DMS53 treated with DMSO at 0.1 percent for 48 hours (cell line): Measurements from ENCODE around the gene ANXA6.

Experiments used
- DNase-seq: peaks from one replicate; lab custom pipeline; 2025; ENCODE audit not compliant: unreplicated experiment; lab: John Stamatoyannopoulos, UW

The ANXA6 gene

DNA sequence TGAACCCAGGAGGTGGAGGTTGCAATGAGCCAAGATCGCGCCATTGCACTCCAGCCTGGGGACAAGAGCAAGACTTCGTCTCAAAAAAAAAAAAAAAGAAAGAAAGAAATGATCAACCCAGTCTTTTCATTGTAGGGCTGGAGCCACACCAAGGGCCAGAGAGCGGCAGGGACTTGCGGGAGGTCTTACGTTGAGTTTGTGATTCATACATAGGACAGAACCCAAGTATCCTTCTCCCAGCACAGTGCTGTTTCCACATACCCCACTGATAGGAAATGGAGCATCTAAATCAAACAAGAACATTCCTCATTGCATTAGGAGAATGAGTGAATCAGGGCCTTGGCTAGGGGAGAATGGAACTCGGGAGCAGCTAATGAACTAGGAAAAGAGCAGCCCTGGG is 73.2 kb downstream of the ANXA6 start:
- no peak for DNase-seq

DNA sequence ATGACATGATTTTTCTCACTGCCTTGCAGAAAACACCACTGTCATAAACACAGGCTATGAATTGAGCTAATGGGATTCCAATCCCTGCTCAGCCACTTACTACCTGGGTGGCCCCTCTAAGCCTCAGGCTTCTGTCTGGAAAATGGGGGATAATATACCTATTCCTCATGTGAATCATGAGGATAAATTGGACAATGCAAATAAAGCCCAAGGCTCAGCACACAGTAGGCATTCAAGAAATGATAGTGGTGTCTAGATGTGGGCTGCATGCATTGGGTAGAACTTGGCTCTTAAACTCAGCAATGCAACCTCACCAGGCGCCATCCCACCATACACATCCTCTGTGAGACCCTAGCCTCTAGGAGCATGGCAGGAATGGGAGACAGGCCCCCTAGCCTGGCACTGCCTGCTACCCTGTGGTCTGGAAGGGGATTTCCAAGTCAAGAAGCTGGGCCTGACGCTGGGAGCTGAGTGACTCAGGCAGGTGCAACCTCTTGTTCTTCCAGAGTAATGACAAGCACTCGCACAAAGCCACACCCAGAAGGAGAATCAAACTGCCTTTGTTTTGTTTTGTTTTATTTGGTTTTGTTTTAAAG is 74.4 kb downstream of the ANXA6 start:
- DNase-seq, result peak; percentile 31

DNA sequence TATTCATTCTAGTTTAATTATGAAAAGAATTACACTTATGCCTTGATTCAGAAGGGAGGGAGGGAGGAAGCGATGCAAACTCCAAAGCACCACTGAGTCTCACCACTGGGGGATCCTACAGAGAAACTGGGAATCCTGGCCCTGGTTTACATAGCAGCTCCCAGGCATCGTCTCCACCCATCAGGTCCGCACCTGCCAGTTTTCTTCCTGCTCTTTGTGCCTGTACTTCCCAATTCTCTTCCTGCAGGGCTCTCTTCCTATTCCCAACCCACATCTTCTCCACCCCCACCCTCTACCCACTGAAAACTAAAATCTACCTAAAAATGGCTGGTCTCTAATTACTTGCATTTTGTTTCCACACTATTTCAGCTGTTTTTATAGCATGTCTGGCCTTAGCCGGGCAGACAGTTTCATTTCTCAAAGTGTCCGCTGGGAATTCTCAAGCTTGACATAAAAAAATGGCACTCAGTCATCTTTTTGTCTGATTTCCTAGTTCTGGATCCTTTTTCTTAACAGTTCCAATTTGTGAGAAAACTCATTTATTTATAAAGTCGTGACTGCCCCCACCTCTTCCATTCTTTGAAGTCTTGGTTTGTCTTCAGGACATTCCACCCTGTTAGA is 75.2 kb downstream of the ANXA6 start:
- peak; percentile 12 for DNase-seq

DNA sequence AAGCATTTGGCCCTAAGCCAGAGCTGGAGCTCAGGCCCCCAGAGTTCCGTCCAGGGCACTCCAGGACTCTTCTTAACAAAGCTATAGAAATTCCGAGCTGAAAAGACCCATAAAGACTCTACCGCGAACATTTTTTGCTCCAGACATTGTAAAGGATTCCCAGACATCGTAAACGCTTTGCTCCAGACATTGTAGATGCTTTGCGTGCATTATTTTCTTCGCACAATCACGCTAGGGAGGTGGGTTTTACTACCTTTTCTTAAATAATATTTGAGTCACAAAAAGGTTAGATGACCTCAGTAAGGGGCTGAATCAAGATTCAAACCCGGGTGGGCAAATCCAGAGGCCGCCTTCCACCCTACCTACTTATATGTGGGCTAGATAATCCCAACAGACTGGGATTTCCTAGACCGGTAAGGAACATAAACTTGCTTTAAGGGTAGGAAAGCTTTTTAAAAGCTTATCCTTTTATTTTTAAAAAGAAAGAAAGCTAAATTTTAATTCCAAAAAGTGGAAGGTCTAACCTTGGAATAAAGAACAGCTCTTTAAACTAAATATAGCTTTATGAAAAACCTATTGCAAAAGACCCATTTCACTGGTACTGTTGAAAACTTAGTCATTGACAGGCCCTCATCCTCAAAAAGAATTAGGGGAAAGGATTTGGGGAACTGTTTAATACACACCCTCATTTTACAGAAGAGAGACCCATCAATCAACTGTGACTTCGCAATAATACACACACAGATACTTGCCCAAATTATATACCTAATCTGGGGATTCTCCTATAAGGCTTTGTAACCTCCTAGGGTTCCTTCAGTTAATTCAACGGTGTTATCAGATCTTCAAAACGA is 75.9 kb downstream of the ANXA6 start:
- peak; percentile 45 for DNase-seq

DNA sequence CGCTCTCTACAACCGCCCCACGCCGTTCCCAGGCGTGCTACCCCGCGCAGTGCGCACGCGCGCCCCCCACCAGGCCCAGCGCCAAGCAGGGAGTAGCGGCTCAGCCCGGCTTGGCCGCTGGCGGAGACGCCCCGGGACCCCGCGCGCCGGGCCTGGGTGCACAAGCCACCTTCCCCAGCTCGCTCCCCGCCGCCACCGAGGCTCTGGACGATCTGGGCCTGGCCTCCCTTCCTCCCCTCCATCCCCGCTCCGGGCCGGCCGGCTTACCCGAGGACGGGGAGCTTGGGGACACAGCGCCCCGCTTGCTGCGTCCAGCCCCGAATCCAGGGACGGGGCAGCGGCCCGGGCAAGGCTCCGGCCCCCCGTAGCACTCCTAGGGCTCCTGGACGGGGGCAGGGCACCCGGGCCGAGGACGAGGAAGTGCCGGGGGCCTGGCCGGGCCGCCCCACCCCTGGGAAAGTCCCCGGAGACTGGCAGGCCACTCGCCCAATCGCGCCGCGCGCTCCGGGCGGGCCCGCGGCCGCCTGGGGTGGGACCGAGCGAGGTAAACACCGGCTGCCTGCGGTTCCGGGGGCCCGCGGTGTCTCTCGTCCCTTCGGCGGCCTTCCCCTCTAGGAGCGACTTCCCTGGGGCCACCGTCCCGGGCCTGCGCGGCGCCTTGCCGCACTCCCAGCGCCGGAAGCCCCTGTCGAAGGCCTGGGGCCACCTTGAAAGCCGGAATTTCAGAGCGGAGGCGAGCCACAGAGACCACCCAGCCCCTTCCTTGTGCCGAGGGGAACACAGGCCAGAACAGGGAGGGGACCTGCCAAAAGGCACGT is 76.8 kb downstream of the ANXA6 start, which contains the start of gene TNIP1:
TSS of gene TNIP1 (minus strand) at position 422 of the 818 bp plus-strand sequence. CDS start 15,939 bp downstream, outside the sequence.
- peak; percentile 70 for DNase-seq

DNA sequence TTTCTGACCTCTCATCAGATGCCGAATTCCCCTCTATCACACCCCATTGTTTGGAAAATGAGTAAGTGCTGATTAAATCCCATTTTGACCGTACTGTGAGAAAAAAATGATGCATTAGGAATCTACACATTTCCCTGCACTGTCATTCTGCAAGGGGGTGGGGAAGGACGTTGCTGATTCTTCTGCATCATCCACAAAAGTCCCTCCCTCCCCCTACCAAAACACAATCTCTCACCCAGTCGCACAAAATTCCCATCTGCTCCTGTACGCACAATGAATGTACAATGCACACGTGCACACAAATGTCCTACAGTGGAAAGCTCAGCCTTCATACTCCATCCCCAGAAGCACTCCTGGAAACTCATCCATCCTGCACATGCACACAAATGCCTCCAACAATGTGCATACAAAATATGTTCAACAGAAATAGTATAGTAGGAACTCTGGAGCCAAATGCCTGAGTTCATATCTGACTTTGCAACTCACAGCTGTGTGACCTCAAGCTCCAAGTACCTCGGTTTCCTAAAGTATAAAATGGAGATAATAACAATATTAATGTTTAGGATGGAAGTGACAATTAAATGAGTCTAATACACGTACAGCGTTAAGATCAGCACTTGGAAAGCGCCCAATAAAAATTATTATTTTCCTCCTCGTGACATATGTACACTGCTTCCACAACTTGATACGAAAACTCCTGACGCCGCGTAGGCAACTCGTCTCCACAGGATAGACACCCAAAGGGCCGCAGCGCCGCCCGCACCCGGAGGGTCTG is 77.6 kb downstream of the ANXA6 start:
- DNase-seq, result no peak

DNA sequence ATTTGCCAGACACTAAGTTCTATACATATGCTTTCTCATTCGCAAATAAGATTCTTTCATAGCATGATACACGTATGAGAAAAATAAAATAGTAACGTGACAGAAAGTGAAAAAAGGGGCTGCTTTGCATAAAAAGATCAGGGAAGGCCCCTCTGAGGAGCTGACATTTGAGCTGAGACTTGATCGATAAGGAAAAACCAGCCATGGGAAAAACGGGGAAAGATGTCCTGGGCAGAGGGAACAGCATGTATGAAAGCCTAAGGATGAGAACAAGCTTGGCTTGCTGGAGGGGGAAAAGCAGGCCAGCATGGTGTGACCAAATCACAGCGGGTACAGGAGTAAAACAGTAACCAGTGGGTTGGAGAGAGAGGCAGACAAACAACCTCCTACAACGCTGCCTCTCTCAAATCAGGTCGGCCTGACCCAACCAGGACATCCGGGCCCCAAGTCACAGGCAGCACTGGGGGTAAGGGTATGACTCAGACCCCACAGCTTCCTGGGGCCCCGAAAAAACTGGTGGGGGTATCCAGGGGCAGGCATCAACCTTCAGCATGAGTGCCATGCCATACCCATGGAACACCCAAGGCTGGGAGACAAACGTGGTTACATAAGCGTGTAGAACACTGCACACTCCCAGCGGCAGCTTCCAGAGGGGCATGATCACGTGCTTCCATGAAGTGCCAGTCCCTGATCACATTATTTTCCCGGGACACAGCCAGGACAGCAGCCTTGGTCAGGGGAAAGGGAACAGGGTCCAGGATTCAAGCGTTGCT is 78.9 kb downstream of the ANXA6 start:
- DNase-seq, result no peak

DNA sequence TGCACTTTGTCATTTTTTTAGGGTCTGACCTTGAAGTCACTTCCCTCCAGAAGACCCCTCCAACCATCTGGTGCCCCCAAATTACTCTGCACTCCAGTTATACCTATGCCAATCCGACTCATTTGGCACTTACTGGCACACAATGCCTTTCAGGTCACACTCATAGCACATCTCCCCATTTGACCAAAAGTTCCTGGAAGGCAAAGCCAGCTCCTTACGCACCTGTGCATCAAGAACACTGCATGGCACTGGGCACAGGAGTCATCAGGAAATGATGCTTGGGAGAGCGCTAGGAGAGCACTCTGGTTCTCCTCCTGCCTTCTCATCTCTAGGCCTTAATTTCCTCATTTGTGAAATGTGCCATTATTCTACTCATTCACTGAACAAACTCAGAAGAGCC is 79.6 kb downstream of the ANXA6 start:
- DNase-seq, result no peak

DNA sequence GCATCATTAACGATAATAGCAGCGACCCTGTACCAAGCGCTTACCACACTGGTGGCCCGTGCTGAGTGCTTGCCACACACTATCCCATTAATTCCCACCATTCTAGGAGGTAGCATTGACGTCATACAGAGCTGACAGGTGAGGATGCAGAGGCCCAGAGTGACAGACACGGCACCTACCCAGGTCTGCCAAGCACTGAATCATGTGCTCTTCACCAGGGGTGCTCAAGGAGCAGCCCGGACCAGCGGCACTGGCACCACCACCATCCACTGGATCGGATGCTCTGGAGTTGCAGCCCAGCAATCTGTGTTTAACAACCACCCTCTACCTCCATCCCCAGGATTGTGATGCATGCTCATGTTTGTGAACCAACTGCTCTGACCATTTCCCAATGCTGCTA is 80.2 kb downstream of the ANXA6 start:
- no peak for DNase-seq

DNA sequence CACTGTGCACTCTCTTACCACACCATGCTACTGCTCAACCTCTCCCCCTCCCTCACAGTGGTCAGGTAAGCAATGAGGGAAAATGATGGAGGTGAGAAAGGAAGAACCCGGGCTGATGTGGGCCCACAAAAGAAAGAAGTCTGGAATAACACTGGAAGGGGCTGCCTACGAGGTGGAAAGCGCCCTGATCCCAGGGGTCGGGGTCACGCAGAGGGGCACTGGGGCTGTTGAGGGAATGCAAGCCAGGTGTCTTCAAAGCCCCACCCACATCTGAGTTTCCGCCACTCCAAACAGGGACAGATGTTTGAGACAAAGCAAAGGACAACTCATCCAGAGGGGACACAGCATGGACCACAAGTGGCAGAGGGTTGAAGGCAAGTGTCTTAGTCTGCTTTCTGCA is 81.0 kb downstream of the ANXA6 start:
- DNase-seq, result no peak

DNA sequence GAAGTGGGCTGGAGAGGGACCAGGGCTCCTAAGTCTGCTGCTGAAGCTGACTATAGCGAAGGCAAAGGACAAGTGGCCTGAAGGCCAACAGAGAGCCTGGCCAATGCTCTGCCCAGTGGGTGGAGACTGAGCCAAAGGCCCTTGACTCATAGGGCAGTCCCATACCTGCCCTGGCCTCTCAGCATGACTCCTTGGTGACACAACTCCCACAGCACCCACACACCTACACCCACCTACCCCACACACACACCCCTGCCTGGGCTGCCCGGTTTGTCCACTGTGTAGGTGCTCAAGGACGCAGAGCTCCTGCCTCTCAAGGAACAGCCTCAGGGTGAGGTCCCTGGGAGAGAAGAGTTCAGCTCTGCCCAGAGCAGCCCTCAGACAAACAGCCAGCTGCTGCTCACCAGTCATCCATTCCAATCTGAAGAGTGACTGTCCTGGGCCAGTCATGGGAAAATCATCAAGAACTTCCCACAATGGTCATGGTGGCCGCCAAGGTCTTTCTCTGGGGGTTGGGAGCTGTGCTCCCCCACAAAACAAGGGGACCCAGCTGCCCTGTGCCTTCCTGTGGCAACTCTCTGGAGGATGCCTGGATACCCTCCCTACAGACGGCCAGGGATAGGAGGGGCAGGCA is 81.8 kb downstream of the ANXA6 start:
- no peak for DNase-seq

DNA sequence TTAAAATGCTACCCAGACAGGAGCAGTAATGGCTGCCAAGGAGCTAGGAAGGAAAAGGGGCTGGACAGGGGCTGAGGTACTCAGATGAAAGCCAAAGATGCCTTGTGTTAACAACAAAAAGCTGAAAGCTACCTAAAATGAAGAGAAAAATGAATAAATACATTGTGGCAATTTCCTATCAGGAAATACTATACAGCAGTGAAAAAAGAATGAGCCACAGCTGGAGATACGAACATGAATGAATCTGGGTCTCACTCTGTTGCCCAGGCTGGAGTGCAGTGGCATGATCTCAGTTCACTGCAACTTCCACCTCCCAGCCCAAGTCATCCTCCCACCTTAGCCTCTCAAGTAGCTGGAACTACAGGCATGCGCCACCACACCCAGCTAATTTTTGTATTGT is 83.0 kb downstream of the ANXA6 start:
- DNase-seq, result no peak

DNA sequence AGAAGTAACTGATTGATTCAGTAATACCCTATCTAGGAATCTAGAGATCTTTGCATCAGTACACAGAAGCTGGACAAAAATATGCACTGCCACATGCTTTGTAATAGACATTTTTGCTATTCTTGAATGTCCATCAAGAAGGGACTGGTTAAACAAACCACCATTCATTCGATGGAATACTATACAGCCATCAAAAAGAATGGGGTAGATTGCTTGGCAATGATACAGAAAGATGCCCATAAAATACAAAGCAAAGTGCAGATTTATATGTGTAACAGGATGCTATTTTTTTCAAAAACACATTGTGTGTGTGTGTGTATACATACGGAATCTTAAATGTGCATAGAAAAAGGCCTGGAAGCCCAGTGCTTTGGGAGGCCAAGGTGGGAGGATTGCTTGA is 84.3 kb downstream of the ANXA6 start:
- no peak for DNase-seq

DNA sequence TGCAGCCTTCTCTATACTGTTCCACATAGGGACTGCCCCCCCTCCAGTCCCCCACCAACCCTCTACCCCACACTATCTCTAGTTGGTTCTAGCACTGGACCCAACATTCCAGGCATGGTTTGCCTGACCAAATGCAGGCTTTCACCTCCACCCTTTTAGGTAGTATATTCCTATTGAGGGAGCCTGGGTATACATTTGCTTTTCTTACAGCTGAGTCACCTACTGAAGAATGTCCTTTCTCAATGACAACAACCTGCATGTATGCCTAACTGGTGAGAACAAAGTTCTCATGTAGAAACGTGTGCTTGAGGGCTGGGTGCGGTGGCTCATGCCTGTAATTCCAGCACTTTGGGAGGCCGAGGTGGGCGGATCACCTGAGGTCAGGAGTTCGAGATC is 85.0 kb downstream of the ANXA6 start:
- no peak for DNase-seq

DNA sequence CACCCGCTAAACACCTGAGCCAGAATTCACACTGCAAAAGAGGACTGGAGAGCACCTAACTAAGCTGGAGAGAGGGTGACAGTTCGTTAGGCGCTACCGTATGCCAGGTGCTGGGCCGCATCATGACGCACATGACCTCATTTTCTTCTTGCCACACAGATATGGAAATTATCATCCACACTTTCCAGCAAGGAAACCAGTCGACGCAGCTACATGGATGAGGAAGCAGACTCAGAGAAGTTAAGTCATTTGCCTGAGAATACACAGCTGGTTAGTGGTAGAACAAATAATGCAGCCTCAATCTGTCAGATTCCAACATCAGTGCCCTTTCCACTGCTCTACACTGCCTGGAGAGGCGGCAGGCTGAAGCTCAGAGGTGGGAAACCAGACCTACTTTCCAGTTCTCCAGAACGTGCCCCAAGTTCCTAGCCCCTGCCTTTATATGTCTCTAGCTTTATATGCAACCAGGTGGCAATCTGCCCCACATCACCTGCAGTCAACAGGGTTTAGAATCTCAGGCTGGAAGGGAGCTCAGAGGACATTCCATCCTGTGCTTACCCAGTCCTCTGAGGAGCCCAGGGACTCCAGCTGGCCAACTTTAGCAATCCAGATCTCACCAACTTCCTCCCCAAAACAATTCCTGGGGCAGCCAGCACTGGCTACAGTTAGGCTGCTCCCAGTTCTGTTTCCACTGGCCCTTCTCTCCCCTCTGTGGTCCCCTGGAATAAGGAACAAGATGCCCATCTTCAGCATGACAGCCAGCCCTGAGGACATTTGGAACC is 85.5 kb downstream of the ANXA6 start:
- no peak for DNase-seq

DNA sequence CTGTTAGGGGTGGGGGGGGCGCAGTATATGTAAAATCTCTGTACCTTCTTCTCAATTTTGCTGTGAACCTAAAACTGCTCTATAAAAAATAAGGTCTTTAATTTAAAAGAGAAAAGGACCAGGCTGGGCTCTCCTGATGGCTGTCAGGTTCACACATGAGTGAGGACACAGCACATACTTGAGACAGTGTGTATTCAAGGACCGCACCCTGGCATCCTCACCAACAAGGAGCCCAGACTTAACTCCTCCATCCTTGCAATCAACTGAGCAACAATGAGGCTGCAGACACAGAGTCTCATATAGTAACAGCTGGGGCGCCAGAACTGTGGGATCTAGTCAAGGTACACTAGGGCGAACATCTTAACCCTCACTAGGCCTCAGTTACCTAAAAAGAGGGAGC is 86.6 kb downstream of the ANXA6 start:
- DNase-seq, result no peak

DNA sequence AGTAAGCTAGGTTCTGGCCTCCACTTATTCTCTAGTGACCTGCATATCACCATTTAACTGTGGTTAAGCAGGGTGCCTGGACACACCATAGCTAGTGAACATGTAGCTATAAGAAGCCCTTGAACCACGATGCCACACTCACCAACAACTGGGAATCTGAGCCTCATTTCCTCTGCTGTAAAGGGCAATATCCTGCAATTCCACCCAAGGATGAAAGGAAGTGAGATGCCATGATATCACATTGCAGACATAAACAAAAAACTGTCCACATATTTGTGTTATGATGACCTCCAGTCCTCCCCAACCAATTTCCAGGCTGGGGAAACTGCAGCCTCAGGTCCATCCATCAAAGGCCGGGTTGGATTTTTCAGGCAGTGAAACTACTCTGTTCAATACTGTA is 87.1 kb downstream of the ANXA6 start:
- DNase-seq, result no peak

DNA sequence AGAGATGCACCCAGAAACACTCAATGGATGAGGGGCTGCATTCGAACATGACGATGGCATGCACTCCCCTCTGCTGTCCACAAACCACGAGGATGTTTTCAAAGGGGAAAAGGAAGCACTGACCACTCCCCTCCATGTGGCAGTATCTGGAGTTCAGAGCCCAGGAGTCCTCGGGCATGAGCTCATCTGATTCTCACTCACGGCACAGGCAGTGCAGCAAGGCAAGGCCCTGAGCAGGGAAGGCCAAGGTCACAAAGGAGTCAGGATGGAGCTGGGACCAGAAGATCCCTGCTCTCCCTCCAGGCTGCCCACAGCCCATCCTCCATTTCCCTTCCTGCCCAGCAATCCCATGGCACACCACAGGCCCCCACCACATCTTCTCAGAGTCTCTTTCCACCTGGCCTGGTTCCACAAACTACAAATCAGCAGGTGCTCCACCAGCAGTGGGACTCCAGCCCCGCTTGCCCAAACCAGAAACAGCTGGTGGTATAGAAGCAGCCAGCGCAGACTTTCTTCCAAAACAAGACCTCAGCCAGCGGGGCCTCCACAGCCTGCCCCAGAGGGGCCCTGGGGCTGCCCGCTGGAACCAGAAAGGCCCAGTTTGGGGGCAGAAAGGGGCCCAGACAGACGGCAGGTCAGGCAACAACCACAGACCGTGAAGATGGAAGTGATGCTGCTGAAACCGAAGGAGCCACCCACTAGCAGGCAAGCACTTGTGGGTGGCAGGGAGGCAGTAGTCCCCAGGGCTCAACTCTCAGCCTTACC is 89.0 kb downstream of the ANXA6 start:
- no peak for DNase-seq
